Mesenteric fat pad (tissue), 1 donor: ENCODE data around the gene SORCS2. TPM values are rescaled to one million over a fixed set of nuclear protein-coding genes. Genes with fewer than 3 reads are reported as not detected.

ENCODE experiments used
- DNase-seq: peaks from one replicate; pipeline ENCODE4 v3.0.0-alpha.2; 2020; ENCODE audit warnings: low spot score
- total RNA-seq: library from RNA; stranded (reverse); fragmentation: NEBNext Ultra II Directional; extraction: Animal tissue kit (Norgen Biotek cat#: 25700); gene quantifications from one replicate; pipeline ENCODE4 v1.2.1, GENCODE V29; 2021
- donor health status: DM: yes; HTN: yes; CAD: no.

The SORCS2 gene
- total RNA-seq, 1 donor from 2014 or later: 1.9 TPM

- no peak for DNase-seq
Measured at GRCh38 chr4:7462509-7462971, 270.2 kb downstream of the SORCS2 start.

DNA sequence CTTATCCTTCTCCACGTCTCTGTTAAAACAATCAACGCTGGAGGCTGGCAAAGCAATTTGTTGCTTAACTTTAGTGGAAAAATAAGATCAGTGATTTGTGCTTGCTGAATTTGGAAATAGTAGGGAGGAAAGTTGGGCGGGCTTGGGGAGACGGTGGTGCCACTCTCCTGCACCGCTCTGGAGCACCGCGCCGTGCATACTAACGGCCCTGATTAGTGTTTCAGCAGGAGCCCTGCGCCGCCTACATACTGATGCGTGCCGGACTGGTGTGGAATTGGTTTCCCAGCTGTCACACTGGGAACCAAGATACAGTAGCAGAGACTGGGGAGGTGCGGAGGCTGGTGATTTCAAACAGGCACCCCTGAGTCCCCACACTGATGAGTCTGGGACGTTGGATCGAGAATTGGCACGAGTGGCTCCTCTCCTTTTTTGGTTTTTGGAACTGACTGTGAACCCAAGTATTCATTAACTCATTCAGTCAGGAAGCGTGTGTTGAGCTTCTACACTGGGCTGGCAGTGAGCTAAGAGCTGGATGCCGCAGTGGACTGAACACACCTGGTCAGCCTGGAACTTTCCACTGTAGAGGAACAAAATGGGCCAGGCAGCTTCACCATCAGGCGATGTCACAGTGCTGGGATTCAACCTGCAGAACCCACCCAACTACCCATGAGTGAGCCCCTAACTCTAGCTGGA is 271.4 kb downstream of the SORCS2 start:
- DNase-seq: no peak

DNA sequence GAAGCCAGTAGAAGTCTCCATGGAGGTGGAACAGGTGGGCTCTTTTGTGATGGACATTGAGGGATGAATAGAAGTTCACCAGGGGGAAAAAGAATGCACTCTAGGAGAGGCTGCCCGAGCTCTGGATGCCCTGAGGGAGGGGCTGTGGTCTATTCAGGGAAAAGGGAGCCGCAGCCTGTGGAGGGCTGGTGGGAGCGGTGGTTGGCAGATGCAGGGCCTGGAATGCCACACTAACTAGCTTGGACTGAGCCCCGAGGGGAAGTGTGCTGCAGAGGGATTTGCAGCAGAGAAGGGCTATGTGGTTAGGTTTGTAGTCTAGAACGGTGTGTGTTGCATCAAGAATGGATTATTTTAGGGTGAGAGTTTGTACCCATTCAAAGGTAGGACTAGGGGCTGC is 271.9 kb downstream of the SORCS2 start:
- no peak for DNase-seq

DNA sequence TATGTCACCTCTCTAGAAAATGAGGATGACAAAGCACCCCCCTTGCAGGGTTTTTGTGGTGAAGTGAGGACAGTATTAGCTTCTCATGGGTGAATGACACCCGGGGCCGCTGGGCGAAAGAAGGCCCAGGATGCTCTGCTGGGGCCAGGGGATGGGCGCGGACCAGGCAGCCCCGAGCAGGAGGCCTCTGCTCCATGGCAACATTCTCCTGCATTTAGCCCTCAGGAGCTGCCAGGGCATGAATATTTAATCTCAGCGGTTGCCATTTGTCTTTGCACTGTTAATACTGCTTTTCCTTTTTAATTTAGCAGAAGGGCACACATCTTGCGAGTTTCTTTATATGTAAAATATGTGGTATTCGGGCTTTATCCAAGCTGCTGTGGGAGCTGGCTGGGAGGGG is 272.7 kb downstream of the SORCS2 start:
- no peak for DNase-seq

DNA sequence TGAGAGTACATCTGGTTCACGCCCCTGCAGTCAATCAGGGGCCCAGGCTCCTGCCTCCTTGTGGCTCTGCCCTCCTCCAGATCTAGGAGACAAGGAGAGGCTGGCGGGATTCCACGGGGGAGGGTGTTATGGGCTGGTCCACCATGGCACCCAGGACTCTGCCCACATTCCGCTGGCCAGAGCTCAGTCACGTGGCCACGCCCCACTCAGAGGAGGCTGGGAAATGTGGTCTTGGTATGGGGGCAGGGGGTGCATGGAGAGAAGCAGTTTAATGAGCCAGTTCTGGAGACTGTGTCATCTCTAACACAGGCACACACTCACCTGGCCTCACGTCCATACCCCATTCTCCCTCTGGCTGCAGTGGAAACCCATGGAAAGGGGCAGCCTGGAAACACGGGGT is 273.9 kb downstream of the SORCS2 start:
- no peak for DNase-seq

DNA sequence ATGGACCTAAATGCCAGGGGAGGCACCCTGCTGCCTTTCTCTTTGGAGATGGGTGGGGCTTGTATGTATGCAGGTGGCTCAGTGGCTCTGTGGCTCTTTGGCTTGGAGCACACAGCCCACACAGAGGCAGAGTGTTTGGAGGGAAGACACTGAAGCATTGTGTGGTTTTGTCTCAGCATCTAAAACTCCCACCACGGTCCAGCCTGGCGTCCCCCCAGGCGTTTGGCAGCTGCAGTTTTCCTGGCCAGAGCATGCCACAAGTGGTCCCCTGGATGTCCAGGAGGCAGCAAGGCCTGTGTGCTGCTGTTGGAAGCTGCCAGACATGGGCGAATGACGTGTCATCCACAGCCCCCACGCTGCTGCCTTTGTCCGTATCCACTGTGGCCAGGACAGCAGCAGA is 274.6 kb downstream of the SORCS2 start:
- DNase-seq: no peak

GRCh38 chr4:7467471-7467870 is 275.1 kb downstream of the SORCS2 start:
- no peak for DNase-seq

GRCh38 chr4:7469023-7469422 is 276.7 kb downstream of the SORCS2 start:
- no peak for DNase-seq

- no peak for DNase-seq
Measured at GRCh38 chr4:7470111-7470510, 277.8 kb downstream of the SORCS2 start.

- no peak for DNase-seq
Measured at GRCh38 chr4:7470522-7471128, 278.3 kb downstream of the SORCS2 start.

GRCh38 chr4:7472442-7473013 is 280.2 kb downstream of the SORCS2 start:
- DNase-seq: no peak

DNA sequence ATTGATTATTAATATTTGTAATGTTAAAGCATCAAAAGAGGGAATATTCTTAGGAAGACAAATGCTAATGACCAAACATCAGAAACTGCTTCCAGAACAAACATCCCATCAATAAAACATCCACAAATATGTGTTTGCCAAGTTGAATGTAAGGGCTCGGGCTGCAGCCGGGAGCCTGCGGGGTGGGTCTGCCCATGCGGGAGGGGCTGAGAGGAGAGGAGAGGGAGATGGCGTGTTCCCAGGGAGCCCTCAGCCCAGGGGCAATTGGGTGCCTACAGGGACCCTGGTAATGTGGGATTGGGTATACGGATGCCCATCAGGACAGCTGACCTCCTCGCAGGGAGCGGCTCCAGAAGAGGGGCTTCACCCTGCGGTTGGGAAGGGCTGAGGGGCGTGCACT is 280.7 kb downstream of the SORCS2 start:
- DNase-seq: no peak

DNA sequence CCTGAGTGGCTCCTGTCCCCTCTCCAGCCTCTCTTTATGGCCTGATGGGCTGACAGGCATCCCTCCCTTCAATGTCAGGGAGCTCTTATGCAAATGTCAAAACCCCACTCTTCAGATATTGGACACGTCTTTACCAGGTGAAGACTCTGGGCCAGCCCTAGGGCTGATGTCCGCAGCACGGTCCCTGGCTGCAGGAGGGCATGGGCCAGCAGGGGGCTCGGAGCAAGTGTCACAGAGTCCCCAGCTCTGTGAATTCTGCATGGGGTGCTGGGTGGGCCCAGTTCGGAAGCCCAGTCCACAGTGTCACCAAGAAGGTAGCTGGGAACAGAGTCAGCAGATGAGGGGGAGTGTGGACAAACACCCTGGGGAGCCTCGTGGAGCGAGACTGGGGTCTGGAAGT is 282.0 kb downstream of the SORCS2 start:
- no peak for DNase-seq

DNA sequence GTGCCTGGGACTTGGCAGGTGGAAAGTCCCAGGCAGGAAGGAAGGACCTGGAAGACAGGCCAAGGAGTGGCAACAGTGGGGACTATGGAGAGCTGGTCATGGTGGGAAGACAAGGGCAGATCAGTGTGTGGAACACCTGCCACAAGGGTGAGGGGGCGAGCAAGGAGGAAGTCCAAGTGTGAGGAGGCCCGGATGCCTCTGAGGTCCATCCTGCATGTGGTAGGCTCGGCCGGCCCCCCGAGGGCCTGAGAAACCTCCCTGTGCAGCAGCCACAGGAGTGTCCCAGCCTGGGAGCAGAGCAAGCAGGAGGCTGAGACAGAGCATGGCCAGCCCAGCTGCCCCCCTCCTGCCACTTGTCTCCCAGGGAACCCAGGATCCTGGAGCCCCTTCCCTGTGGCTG is 282.9 kb downstream of the SORCS2 start:
- DNase-seq: no peak

GRCh38 chr4:7476820-7477219 is 284.5 kb downstream of the SORCS2 start:
- DNase-seq: no peak

- DNase-seq: no peak
Measured at GRCh38 chr4:7477695-7478094, 285.4 kb downstream of the SORCS2 start.

DNA sequence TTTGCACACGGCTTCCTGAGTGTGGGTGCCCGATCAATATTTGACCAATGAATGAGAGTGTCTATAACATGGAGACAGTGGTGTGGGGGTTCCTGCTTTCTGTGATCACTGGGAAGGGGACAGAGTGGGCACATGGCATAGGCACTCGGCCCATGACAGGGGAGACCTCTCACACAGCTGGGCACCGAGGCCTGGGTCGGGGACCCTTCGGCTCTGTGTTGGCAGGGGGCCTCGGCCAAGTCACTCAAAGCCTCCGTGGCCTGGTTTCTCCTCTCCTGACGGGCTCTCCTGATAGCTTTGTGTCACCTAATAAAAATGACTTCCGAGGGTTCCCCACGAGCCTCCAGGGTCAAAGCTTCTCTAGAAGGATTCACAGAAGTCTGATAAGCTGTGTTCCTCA is 286.3 kb downstream of the SORCS2 start:
- DNase-seq: no peak

DNA sequence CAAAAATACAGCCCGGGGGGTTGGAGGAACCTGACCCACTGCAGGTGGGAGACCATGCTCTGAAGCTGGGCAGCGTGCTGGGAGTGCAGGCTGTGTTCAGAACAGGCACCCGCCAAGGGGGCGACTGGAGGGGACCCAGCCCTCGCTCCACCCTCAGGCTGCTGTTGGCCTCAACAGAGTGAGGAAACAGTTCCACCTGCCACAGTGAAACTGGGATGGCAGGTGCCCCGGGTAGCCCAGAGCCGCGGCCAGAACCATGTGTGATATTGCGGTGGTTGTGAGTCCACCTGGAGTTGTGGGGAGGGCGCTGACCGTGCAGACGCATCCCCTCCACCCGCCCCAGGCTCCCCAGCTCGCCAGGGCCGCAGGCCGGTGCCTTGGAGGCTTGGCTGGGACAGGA is 288.1 kb downstream of the SORCS2 start:
- DNase-seq: no peak

DNA sequence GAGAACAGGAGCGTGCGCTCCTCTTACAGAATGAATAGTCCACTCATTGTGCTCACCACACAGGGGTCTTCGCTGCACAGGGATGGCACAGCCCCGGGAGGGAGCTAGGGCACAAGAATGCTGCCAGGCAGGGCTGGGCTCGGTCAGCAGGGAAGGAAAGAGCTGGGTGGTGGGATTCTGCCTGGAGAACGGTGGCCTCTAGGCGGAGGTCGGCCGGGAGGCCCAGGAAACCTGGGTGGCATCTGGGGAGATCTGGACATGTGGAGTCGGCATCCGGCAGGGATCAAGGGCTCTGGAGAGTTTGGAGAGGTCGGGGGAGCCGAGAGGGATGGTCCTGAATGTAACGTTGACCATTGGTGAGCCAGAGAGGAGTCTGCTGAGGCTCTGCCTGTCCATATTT is 288.9 kb downstream of the SORCS2 start:
- no peak for DNase-seq

GRCh38 chr4:7485096-7485495 is 292.8 kb downstream of the SORCS2 start:
- no peak for DNase-seq

DNA sequence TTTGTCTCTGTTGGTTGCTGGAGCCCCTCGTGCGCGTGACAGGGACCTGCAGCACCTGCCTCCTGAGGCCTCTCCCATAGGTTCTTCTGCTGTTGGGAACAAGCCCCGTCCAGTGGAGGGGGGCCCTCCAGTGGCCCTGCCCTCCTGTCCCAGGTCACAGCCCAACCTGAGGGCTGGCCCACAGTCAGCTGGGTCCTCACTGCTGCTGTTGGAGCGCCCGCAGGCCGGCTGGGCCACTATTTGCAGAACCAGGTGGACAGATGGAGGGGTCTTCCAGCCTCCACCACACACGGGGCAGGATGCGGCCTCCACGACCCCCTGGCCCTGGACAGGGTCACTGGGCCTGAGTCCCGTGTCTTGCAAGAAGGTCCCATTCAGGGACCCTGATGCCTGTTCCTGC is 293.8 kb downstream of the SORCS2 start:
- DNase-seq: no peak

DNA sequence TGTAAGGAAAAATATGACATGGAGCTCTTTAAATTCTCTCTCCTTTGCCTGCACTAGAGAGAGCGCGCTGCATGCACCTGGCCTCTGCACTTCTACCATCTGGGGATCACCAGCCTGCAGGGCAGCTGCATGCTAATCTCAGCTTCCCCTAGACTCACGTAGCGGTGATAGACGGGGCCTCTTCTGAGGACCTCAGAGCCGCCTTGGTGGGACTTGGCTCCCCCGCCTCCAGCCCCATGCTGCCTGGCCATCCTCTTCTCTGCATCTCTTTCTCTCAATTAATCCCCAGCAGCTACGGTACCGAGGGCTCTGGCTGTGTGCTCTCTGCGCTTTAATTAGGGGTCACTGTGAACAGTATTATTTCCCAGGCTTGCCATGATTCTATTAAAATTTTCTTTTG is 295.2 kb downstream of the SORCS2 start:
- DNase-seq: no peak
